ENCODE results near the gene SAAL1. TPM values are rescaled to one million over a fixed set of nuclear protein-coding genes. Genes with fewer than 3 reads are reported as not detected.

Gene SAAL1
- total RNA-seq, 1 experiment from 2014 or later, result 43.5 TPM

DNA sequence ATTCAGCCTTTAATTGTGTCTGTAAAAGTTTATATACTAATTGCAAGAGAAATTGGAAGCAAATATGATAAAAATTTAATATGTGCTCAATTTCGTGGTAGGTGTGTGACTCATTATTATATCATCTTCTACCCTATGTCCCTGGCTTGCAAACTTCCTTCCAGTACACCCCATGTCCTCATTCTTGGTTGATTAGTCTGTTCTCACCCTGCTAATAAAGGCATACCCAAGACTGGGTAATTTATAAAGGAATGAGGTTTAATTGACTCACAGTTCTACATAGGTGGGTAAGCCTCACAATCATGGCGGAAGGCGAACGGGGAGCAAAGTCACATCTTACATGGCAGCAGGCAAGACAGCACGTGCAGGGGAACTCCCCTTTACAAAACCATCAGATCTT is 38.4 kb upstream of the SAAL1 start:
- no peak overlapping the region for H3K27ac Mint-ChIP-seq
- no CpG with 5 or more reads among the region's 5 CpGs for WGBS (ENCODE audit: extremely low coverage, insufficient read length, low lambda C conversion rate)
- H2BK5ac ChIP-seq (ENCODE audit: insufficient read length, low read length), result no peak overlapping the region
- no peak overlapping the region for H3T11ph ChIP-seq (ENCODE audit: low read length)
- no peak overlapping the region for H3K14ac ChIP-seq (ENCODE audit: insufficient read depth, low read length)
- H3K56ac ChIP-seq (ENCODE audit: insufficient read length, low read depth, low read length), result no peak overlapping the region
- no peak overlapping the region for H3K18ac ChIP-seq (ENCODE audit: insufficient read length, low read depth, low read length)
- no peak overlapping the region for H2BK20ac ChIP-seq (ENCODE audit: low read depth, low read length, poor library complexity, severe bottlenecking)
- no peak overlapping the region for H3K4me2 ChIP-seq (ENCODE audit: insufficient read depth, insufficient read length, low read length)
- no peak overlapping the region for H4K5ac ChIP-seq (ENCODE audit: insufficient read length, low read depth, low read length)
- no peaks in the 10 kb centered on the region for H3K27me3 ChIP-seq (ENCODE audit: insufficient read depth, low read length)
- no peaks in the 10 kb centered on the region; a peak in 2 of 5 replicates for H3K9me3 Mint-ChIP-seq
- DNase-seq, result no peak
- no peaks in the 10 kb centered on the region; a peak in 1 of 7 replicates for H3K36me3 Mint-ChIP-seq (ENCODE audit: insufficient read depth in 1 of 3, low read depth in 3 of 3)
- no peak overlapping the region for H2BK120ac ChIP-seq (ENCODE audit: low read depth, low read length, poor library complexity, severe bottlenecking)
- no peak for TF ChIP-seq CTCF (conservative IDR thresholded peaks at IDR 0.05)
- no peak overlapping the region for H3K9ac ChIP-seq (ENCODE audit: extremely low read depth, insufficient read length, low read length)
- no peaks in the 10 kb centered on the region for H3K79me2 ChIP-seq (ENCODE audit: insufficient read depth, low read length)
- no peak overlapping the region for H3K4ac ChIP-seq (ENCODE audit: low read depth, low read length)
- no peak overlapping the region for H4K91ac ChIP-seq (ENCODE audit: insufficient read length, low read depth, low read length)
- no peaks in the 10 kb centered on the region for H3K23me2 ChIP-seq (ENCODE audit: insufficient read length, low read depth, low read length, poor library complexity, severe bottlenecking)
- H2AK5ac ChIP-seq (ENCODE audit: insufficient read length, low read length), result no peak overlapping the region
- H3K27me3 Mint-ChIP-seq (ENCODE audit: low read depth), result no peaks in the 10 kb centered on the region; the same call in 1 of the 2 replicates
- H3K27ac ChIP-seq (ENCODE audit: insufficient read length, low read depth, low read length), result no peak overlapping the region
- no peaks in the 10 kb centered on the region for H3K79me1 ChIP-seq (ENCODE audit: insufficient read depth, low read depth, low read length, poor library complexity, severe bottlenecking)
- no peak overlapping the region for H3K4me3 Mint-ChIP-seq
- H2BK15ac ChIP-seq (ENCODE audit: low read depth, low read length), result no peak overlapping the region
- H2BK12ac ChIP-seq (ENCODE audit: insufficient read length, low read depth, low read length), result no peak overlapping the region
- H4K8ac ChIP-seq (replicated peaks; ENCODE audit: insufficient read length, low read depth, low read length), result no peak overlapping the region
- H3K9me3 ChIP-seq (ENCODE audit: control insufficient read depth, low read depth, low read length), result no peaks in the 10 kb centered on the region
- H3K4me1 Mint-ChIP-seq, result no peaks in the 10 kb centered on the region
- H4K20me1 ChIP-seq (ENCODE audit: control insufficient read depth, insufficient read depth, insufficient read length), result no peaks in the 10 kb centered on the region
- no peaks in the 10 kb centered on the region for H3K4me1 ChIP-seq (ENCODE audit: insufficient read depth, low read length)
- no peak overlapping the region for H3K23ac ChIP-seq (ENCODE audit: insufficient read length, low read depth, low read length)
- H2AFZ ChIP-seq (ENCODE audit: low read length), result no peak overlapping the region

Measured in H9 (cell line).